GM04504 (cell line): ENCODE results near the gene PKNOX2.

Experiments
- DNase-seq: peaks from one replicate; pipeline ENCODE4 v3.0.0-alpha.2; 2012; ENCODE audit warnings: low read depth

PKNOX2 gene

GRCh38 chr11:125364121-125364826 is 199.7 kb downstream of the PKNOX2 start:
- peak; percentile 18 for DNase-seq

GRCh38 chr11:125365196-125365931 is 200.8 kb downstream of the PKNOX2 start:
- DNase-seq, result no peak

- DNase-seq, result no peak
Measured at GRCh38 chr11:125367710-125368109, 203.2 kb downstream of the PKNOX2 start.

- no peak for DNase-seq
Measured at GRCh38 chr11:125368757-125369156, 204.2 kb downstream of the PKNOX2 start.

- no peak for DNase-seq
Measured at GRCh38 chr11:125369808-125370207, 205.3 kb downstream of the PKNOX2 start.

GRCh38 chr11:125370561-125371389 is 206.2 kb downstream of the PKNOX2 start:
- no peak for DNase-seq

- DNase-seq, result no peak
Measured at GRCh38 chr11:125371431-125371935, 206.9 kb downstream of the PKNOX2 start.

GRCh38 chr11:125372088-125372487 is 207.5 kb downstream of the PKNOX2 start:
- DNase-seq, result no peak

GRCh38 chr11:125372911-125373310 is 208.4 kb downstream of the PKNOX2 start:
- DNase-seq, result no peak

GRCh38 chr11:125373426-125374391 is 209.2 kb downstream of the PKNOX2 start:
- no peak for DNase-seq

GRCh38 chr11:125374398-125374797 is 209.8 kb downstream of the PKNOX2 start:
- DNase-seq, result no peak

- DNase-seq, result no peak
Measured at GRCh38 chr11:125375146-125375545, 210.6 kb downstream of the PKNOX2 start.

GRCh38 chr11:125376117-125376516 is 211.6 kb downstream of the PKNOX2 start:
- no peak for DNase-seq

GRCh38 chr11:125376856-125377255 is 212.3 kb downstream of the PKNOX2 start:
- no peak for DNase-seq

GRCh38 chr11:125378083-125378482 is 213.5 kb downstream of the PKNOX2 start:
- DNase-seq, result no peak

GRCh38 chr11:125378571-125378970 is 214.0 kb downstream of the PKNOX2 start:
- DNase-seq, result no peak

- no peak for DNase-seq
Measured at GRCh38 chr11:125379565-125379964, 215.0 kb downstream of the PKNOX2 start.

- no peak for DNase-seq
Measured at GRCh38 chr11:125379981-125380380, 215.4 kb downstream of the PKNOX2 start.

- no peak for DNase-seq
Measured at GRCh38 chr11:125380756-125381445, 216.3 kb downstream of the PKNOX2 start.

GRCh38 chr11:125381499-125382044 is 217.0 kb downstream of the PKNOX2 start:
- DNase-seq, result no peak
